Measurements from ENCODE around the gene CXCL11. TPM values are rescaled to one million over a fixed set of nuclear protein-coding genes. Genes with fewer than 3 reads are reported as not detected.

Gene CXCL11
- polyA plus RNA-seq, 1 experiment = not detected

DNA sequence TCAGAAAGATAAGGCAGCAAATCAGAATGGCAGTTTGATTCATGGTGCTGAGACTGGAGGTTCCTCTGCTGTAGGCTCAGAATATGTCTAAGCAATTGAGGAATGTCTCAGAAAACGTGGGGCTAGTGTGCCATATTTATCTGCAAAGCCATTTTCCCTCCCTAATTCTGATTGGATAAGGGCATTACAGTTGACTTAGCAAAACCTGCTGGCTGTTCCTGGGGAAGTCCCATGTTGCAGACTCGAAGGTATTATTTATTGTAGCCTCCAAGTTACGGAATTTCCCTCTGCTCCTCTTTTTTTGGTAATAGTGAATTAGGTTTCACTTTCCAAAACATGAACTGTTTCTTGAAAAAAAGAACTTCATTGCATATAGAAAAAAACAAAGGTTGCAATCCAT lies 12.5 kb downstream of the CXCL11 start, which contains the start of gene CXCL10:
CXCL10 (minus strand) TSS at position 109 of the 400 bp plus-strand sequence; CDS start at position 43, 66 bp downstream.
- Histone ChIP-seq H3K4me3 (ENCODE audit: low read depth, low read length) (no peak within 1 kb of the TSS), H3K27me3 (ENCODE audit: control insufficient read depth, insufficient read depth, low read length) (peaks cover 9% of the 10 kb centered on the region), H3K36me3 (ENCODE audit: control insufficient read depth, insufficient read depth, low read length) (no peaks in the 10 kb centered on the region)
- no peak for DNase-seq (ENCODE audit: low read depth)
- POLR2A ChIA-PET = no interaction called here
- CTCF ChIA-PET = no interaction called here
- TF ChIP-seq, protein P1, sequence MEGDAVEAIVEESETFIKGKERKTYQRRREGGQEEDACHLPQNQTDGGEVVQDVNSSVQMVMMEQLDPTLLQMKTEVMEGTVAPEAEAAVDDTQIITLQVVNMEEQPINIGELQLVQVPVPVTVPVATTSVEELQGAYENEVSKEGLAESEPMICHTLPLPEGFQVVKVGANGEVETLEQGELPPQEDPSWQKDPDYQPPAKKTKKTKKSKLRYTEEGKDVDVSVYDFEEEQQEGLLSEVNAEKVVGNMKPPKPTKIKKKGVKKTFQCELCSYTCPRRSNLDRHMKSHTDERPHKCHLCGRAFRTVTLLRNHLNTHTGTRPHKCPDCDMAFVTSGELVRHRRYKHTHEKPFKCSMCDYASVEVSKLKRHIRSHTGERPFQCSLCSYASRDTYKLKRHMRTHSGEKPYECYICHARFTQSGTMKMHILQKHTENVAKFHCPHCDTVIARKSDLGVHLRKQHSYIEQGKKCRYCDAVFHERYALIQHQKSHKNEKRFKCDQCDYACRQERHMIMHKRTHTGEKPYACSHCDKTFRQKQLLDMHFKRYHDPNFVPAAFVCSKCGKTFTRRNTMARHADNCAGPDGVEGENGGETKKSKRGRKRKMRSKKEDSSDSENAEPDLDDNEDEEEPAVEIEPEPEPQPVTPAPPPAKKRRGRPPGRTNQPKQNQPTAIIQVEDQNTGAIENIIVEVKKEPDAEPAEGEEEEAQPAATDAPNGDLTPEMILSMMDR (IDR thresholded peaks at IDR 0.05; ENCODE audit: insufficient read depth, low read depth, low read length) = no peak

DNA sequence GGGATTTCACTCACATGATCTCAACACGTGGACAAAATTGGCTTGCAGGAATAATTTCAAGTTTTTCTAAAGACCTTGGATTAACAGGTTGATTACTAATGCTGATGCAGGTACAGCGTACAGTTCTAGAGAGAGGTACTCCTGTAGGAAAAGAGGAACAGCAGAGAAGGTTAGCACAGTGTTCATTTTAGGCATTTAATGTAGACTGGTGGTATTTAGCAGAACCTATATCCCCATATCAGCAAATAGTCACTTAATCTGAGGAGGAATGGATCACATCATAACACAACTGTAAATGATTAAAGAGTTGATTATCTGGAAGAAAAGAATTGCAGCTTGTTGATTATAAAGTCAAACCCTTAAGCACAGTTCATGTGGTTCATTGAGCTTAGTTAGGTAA lies 13.2 kb downstream of the CXCL11 start:
- ChIA-PET POLR2A (no interaction called here), CTCF (no interaction called here)
- DNase-seq (ENCODE audit: low read depth) = no peak
- no peaks in the 10 kb centered on the region for H3K36me3 ChIP-seq (ENCODE audit: control insufficient read depth, insufficient read depth, low read length)
- H3K27me3 ChIP-seq (ENCODE audit: control insufficient read depth, insufficient read depth, low read length) = peaks cover 8% of the 10 kb centered on the region
- TF ChIP-seq, protein P1 (IDR thresholded peaks at IDR 0.05; ENCODE audit: insufficient read depth, low read depth, low read length) = no peak
- H3K4me3 ChIP-seq (ENCODE audit: low read depth, low read length) = no peak overlapping the region

DNA sequence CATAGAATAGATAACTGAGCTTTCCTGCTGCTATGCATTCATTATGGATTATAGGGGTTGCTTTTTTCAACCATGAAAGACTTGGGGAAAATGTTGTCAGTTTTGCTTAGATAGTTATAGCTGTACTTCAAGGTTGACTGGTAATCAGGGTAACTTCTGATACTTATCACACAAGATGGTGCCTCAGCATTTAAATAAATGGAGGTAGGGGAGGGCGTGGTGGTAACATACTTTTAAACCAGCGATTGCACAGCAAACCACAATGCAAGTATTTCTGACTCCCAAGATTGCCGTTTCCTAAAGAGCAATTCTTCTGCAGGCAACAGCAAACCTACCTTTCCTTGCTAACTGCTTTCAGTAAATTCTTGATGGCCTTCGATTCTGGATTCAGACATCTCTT lies 13.8 kb downstream of the CXCL11 start:
- no peak for DNase-seq (ENCODE audit: low read depth)
- Histone ChIP-seq H3K27me3 (ENCODE audit: control insufficient read depth, insufficient read depth, low read length) (peaks cover 8% of the 10 kb centered on the region), H3K36me3 (ENCODE audit: control insufficient read depth, insufficient read depth, low read length) (no peaks in the 10 kb centered on the region), H3K4me3 (ENCODE audit: low read depth, low read length) (no peak overlapping the region)
- ChIA-PET POLR2A (no interaction called here), CTCF (interaction anchor here (0.6 kb wide), 1 partner anchor 86 kb away, joined by 3 read pairs; no protein-coding TSS in a partner anchor)
- TF ChIP-seq, protein P1 (IDR thresholded peaks at IDR 0.05; ENCODE audit: insufficient read depth, low read depth, low read length) = no peak

DNA sequence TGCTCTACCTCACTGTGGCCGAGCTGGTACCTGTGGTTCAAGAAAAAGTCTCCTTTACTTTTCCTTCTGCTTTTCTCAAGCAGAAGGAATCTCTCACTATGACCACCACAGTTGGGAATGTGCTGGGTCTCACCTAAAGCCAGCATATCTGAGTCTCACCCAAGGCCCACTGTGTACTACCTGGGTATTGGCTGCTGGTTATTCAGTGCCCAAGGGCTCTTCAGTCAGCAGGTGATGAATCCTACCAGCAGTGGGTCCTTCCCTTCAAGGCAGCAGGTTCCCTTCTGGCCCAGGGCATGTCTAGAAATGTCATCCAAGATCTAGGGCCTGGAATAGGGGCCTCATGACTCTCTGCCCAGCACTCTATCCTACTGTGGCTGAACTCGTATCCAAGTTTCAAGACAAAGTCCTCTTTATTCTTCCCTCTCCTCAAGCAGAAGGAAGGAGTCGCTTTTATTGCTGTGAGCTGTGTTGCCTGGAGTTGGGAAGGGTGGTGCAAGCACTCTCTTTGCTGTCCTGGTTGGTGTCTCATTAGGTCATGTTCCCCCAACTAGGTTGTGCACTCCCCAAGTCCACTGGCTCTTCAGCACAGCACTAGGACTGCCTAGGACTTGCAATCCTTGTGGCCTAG lies 18.7 kb downstream of the CXCL11 start:
- H3K4me3 ChIP-seq (ENCODE audit: low read depth, low read length) = no peak overlapping the region
- ChIA-PET POLR2A (no interaction called here), CTCF (no interaction called here)
- H3K36me3 ChIP-seq (ENCODE audit: control insufficient read depth, insufficient read depth, low read length) = no peaks in the 10 kb centered on the region
- TF ChIP-seq, protein P1 (IDR thresholded peaks at IDR 0.05; ENCODE audit: insufficient read depth, low read depth, low read length) = no peak
- H3K27me3 ChIP-seq (ENCODE audit: control insufficient read depth, insufficient read depth, low read length) = peaks cover 2% of the 10 kb centered on the region; the same call in 1 of the 2 replicates
- no peak for DNase-seq (ENCODE audit: low read depth)

DNA sequence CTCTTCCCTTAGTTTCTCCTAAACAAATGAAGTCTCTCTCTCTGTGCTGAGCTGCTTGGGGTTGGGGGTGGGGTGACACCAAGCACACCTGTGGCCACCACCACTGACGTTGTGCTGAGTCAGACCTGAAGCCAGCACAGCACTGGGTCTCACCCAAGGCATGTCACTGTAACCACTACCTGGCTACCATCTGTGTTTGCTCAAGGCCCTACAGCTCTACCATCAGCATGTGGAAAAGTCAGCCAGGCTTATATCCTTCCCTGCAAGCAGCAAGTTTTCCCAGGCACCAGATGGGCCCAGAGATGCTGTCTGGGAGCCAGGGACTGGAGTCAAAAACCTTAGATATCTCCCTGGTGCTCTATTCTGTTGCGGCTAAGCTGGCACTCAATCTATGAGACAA lies 19.5 kb downstream of the CXCL11 start:
- no peak for DNase-seq (ENCODE audit: low read depth)
- Histone ChIP-seq H3K36me3 (ENCODE audit: control insufficient read depth, insufficient read depth, low read length) (no peaks in the 10 kb centered on the region), H3K27me3 (ENCODE audit: control insufficient read depth, insufficient read depth, low read length) (no peaks in the 10 kb centered on the region), H3K4me3 (ENCODE audit: low read depth, low read length) (no peak overlapping the region)
- POLR2A ChIA-PET = no interaction called here
- CTCF ChIA-PET = interaction anchor here (1.2 kb wide), 1 partner anchor 10 kb away, joined by 5 read pairs; no protein-coding TSS in a partner anchor
- TF ChIP-seq, protein P1 (IDR thresholded peaks at IDR 0.05; ENCODE audit: insufficient read depth, low read depth, low read length) = no peak
